ENCODE results near the gene TAS2R30.

The TAS2R30 gene

GRCh38 chr12:11085419-11085818 lies 49.0 kb downstream of the TAS2R30 start:
- POLR2A ChIA-PET = no interaction called here
- TF ChIP-seq CTBP1 (IDR thresholded peaks at IDR 0.05; ENCODE audit: borderline replicate concordance) = no peak
- no peak for TF ChIP-seq FOXM1 (IDR thresholded peaks at IDR 0.05; ENCODE audit: borderline replicate concordance)
- no peak for TF ChIP-seq BHLHE40 (IDR thresholded peaks at IDR 0.05; ENCODE audit: borderline replicate concordance)
- TF ChIP-seq FOXA1 (IDR thresholded peaks at IDR 0.05) = no peak
- no peak for TF ChIP-seq FOXK2 (IDR thresholded peaks at IDR 0.05)
- TF ChIP-seq SP1 (IDR thresholded peaks at IDR 0.05) = no peak
- no peak for TF ChIP-seq ZNF384 (IDR thresholded peaks at IDR 0.05)
- no peak for TF ChIP-seq HDGF (IDR thresholded peaks at IDR 0.05; ENCODE audit: borderline replicate concordance)
- no peak for TF ChIP-seq ELF4 (IDR thresholded peaks at IDR 0.05)
- no peak for TF ChIP-seq NFRKB (IDR thresholded peaks at IDR 0.05)
- no peak for TF ChIP-seq ARNT (IDR thresholded peaks at IDR 0.05)
- no peak for TF ChIP-seq SUZ12 (IDR thresholded peaks at IDR 0.05)
- TF ChIP-seq L3MBTL2 (conservative IDR thresholded peaks at IDR 0.05) = no peak
- TF ChIP-seq TARDBP (IDR thresholded peaks at IDR 0.05) = no peak
- TF ChIP-seq PKNOX1 (IDR thresholded peaks at IDR 0.05) = no peak
- no peak for TF ChIP-seq LEF1 (IDR thresholded peaks at IDR 0.05; ENCODE audit: borderline replicate concordance)
- CTCF ChIA-PET = no interaction called here
- DNase-seq (ENCODE audit: extremely low spot score) = no peak

All from HEK293T (cell line).